DMS153 treated with DMSO at 0.1 percent for 48 hours (cell line): ENCODE results near the gene AR.

Source experiments
- DNase-seq: peaks from one replicate; lab custom pipeline; 2025; ENCODE audit not compliant: unreplicated experiment; lab: John Stamatoyannopoulos, UW

Gene AR

DNA sequence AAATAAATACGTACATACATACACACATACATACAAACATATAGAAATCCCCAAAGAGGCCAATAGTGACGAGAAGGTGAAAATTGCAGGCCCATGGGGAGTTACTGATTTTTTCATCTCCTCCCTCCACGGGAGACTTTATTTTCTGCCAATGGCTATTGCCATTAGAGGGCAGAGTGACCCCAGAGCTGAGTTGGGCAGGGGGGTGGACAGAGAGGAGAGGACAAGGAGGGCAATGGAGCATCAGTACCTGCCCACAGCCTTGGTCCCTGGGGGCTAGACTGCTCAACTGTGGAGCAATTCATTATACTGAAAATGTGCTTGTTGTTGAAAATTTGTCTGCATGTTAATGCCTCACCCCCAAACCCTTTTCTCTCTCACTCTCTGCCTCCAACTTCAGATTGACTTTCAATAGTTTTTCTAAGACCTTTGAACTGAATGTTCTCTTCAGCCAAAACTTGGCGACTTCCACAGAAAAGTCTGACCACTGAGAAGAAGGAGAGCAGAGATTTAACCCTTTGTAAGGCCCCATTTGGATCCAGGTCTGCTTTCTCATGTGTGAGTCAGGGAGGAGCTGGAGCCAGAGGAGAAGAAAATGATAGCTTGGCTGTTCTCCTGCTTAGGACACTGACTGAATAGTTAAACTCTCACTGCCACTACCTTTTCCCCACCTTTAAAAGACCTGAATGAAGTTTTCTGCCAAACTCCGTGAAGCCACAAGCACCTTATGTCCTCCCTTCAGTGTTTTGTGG is 180.7 kb downstream of the AR start:
- DNase-seq, result no peak

DNA sequence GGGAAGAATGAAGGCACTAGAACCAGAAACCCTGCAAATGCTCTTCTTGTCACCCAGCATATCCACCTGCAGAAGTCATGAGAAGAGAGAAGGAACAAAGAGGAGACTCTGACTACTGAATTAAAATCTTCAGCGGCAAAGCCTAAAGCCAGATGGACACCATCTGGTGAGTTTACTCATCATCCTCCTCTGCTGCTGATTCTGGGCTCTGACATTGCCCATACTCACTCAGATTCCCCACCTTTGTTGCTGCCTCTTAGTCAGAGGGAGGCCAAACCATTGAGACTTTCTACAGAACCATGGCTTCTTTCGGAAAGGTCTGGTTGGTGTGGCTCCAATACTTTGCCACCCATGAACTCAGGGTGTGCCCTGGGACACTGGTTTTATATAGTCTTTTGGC is 181.7 kb downstream of the AR start:
- no peak for DNase-seq

DNA sequence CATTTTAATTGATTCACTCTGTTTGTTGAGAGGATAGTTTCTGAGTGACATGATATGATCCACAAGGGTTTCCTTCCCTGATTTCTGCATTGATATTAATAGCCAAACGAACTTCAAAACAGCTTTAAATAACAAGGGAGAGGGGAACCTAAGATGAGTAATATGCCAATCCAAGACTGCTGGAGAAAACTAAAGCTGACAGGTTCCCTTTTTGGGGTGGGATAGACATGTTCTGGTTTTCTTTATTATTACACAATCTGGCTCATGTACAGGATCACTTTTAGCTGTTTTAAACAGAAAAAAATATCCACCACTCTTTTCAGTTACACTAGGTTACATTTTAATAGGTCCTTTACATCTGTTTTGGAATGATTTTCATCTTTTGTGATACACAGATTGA is 182.2 kb downstream of the AR start:
- DNase-seq, result no peak

DNA sequence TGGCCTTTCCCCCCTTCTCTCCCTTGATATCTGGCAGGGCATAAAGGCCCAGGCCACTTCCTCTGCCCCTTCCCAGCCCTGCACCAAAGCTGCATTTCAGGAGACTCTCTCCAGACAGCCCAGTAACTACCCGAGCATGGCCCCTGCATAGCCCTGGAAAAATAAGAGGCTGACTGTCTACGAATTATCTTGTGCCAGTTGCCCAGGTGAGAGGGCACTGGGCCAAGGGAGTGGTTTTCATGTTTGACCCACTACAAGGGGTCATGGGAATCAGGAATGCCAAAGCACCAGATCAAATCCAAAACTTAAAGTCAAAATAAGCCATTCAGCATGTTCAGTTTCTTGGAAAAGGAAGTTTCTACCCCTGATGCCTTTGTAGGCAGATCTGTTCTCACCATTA is 183.8 kb downstream of the AR start:
- DNase-seq, result no peak

DNA sequence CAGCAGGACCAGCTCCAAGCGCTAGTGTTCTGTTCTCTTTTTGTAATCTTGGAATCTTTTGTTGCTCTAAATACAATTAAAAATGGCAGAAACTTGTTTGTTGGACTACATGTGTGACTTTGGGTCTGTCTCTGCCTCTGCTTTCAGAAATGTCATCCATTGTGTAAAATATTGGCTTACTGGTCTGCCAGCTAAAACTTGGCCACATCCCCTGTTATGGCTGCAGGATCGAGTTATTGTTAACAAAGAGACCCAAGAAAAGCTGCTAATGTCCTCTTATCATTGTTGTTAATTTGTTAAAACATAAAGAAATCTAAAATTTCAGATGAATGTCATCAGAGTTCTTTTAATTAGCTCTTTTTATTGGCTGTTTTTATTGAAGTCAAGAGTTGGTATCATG is 186.5 kb downstream of the AR start:
- no peak for DNase-seq

DNA sequence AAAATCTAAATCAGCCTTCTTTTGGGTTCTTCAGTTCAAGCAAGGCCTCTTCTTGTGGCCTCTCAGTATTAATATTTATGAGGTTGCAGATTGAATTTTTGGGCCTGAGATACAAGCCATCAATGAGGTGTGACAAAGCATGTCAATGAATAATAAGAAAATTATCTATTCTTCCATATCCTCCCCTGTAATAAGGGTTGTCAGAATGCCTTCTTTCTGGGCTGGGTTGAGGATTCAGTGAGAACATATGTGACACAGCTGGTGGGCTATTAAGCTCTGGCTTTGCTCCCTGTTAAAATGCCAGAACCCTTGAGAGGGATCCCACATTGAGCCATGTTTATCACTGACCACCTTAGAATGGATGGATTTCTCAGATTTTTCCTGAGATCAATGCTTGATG is 187.2 kb downstream of the AR start:
- no peak for DNase-seq

DNA sequence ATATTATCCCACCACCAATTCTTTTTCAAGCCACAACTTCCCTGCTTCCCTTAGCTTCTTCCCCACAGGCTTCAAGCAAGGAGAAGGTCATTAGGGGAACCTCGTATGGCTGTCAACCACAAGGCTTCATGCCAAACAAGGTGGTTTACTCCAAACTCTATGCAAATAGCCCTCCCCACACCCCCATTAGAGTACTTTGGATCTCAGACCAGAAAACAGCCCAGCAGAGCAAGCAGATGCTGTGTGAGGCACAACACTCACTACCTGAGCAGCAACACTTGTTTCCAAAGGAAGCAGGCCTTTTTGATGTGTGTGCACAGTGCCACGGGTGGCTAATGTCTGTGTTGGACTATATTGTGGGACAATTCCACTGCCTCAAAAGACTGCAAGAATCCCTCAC is 189.0 kb downstream of the AR start:
- DNase-seq, result no peak

DNA sequence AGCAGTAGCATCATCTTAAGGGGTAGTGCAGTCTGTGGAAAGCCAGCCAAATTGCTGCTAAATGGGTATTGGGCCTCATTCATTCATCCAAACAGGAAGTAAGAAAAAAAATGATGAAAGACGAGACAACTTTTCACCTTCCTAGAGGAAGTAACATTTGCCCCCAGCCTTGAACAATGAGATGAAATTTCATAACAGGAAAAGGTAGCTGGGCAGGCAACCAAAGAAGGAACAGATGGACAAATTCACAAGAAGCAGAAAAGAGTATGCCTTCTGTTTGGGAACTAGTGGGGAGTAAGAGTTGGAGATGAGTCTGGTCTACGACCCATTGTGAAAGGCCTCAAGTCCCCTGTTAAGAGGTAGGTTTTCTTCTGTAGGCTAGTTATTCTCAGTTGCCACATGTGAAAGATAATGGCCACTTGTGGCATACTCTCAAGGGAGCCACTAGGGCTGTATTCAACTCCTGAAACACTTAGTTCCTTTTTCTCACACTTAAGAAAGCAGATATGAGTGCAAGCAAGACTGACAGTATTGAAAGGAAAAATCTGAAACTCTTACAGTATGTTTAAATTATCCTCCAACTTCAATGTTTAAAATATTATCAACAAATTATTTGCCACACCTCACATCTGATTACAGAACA is 190.4 kb downstream of the AR start:
- no peak for DNase-seq

DNA sequence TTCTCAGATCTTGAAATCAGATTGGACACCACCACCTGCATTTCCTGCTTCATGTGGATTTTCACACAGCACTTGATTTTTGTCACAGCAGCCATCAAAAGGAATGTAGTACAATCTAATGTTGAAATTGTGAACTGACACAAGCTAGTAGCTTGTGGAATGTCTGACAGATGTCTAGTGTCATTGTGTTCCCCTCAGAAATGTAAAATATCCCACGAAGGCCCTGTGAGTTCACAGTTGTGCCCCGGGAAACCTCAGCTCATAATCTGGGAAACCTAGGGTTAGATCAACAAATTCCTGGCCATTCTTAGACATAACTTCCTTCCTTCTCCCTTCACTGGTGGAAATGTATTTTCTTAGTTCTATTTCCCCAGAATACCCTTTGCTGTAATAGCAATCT is 205.7 kb downstream of the AR start:
- DNase-seq, result no peak

DNA sequence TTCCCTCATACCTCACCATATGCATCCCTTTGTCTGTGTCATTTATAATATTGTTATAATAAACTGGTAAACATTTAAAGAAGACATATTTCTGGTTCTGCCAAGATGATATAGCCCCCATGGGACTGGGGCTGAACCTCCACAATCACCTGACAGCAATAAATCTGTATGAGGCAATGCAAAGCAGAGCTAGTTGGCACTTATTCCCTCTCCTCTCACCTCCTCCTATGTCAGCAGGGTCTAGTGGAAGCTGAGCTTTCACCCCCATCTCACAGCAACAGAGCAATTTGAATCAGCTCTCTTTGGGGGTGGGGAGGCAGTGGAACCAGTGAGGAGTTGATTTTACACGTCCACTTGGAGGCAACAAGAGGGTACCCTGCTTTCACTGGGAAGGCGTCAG is 206.9 kb downstream of the AR start:
- no peak for DNase-seq

DNA sequence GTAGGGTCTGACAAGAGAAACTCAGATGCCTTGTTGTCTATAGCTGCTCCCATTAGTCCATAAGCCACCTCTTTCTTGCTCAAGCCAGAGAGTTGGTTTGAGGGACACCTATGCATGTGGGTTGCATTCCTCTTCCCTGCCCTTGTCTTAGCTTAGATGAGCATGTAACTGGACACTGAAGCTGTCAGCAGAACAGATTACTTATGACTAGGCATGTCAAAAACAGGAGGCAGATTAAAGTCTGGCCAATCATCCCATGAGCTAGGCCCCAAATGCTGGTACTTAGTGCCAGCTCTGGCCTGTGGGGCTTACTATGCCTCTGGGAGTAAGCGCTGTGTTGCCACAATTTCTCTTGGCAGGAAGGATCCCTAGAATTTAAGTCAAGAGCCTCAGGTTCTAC is 215.2 kb downstream of the AR start:
- no peak for DNase-seq

DNA sequence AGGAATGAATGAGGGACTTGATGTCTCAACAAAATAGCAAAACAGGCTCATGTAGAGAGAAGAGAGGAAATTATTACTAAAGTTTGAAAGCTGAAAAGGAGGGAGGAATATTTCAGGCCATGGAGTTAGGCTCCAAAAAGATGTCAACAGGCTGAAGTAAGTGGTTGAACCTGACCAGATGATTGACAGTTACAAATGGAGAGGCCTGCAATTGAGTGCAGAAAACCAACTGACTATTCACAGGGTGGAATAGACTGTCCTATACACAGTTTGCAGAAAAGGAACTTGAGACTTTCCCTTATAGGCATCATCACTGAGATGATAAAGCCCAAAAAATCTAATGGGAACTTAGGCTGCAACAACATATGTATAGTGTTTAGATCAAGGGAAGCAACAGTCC is 233.3 kb downstream of the AR start:
- DNase-seq, result no peak

DNA sequence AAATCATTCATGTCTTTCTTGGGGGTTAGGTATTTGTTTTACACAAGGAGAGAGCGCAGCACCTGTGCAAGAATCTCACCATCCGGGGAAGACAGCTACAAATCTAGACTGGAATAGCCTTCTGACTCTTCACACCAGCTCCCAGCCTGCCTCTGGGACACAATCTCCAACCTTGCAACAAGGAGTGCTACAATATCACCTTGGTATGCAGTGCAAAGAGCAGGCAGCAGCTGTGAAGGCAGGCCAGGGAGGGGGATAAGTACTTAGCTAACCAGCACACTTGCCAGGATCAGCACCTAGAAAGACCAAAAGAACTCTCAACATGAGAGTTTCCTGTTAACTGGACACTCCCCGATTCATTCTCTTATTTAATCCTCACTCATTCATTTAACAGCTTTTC is 235.3 kb downstream of the AR start:
- no peak for DNase-seq
